Neuronal stem cell (in vitro differentiated cells): ENCODE data around the gene SRPRA.
A peak's percentile ranks its signal among the peaks of the same experiment; 100 is the strongest.

ENCODE experiments used
- DNase-seq: peaks from one replicate; pipeline ENCODE4 v3.0.0-alpha.2; 2013; ENCODE audit warnings: low spot score
- H2AFZ ChIP-seq: one replicate; pipeline ENCODE4 v1.6.1; 2013; ENCODE audit warnings: mild to moderate bottlenecking, low read length, inconsistent platforms
- H2AK5ac ChIP-seq: 2 replicates; pipeline ENCODE4 v1.6.1; 2013; ENCODE audit warnings: low read depth, mild to moderate bottlenecking, inconsistent platforms, low read length, moderate library complexity, mixed read lengths
- H2BK120ac ChIP-seq: 2 replicates; pipeline ENCODE4 v1.6.1; 2013; ENCODE audit warnings: low read depth, mild to moderate bottlenecking, inconsistent platforms, low read length, moderate library complexity, mixed read lengths
- H2BK12ac ChIP-seq: one replicate; pipeline ENCODE4 v1.6.1; 2013; ENCODE audit warnings: low read length, inconsistent platforms
- H2BK15ac ChIP-seq: 2 replicates; pipeline ENCODE4 v1.6.1; 2013; ENCODE audit warnings: mild to moderate bottlenecking, low read length, inconsistent platforms, mixed read lengths
- H2BK5ac ChIP-seq: one replicate; pipeline ENCODE4 v1.6.1; 2013; ENCODE audit warnings: inconsistent platforms, mild to moderate bottlenecking, low read length, moderate library complexity
- H3K14ac ChIP-seq: one replicate; pipeline ENCODE4 v1.6.1; 2013; ENCODE audit warnings: low read length, inconsistent platforms
- H3K18ac ChIP-seq: 2 replicates; pipeline ENCODE4 v1.6.1; 2013; ENCODE audit warnings: low read length, inconsistent platforms
- H3K23ac ChIP-seq: 2 replicates; pipeline ENCODE4 v1.6.1; 2013; ENCODE audit warnings: low read depth, mild to moderate bottlenecking, mixed read lengths, low read length, inconsistent platforms; ENCODE audit not compliant: poor library complexity
- H3K27ac ChIP-seq: replicated peaks from 3 replicates; pipeline ENCODE4 v1.5.1; 2013; ENCODE audit warnings: low read length, inconsistent platforms
- H3K27me3 ChIP-seq, 3 experiments: 2 replicates each; pipeline ENCODE4 v1.6.1; 2013; ENCODE audit warnings: low read length in 3 of 3, mild to moderate bottlenecking in 2 of 3, inconsistent platforms in 1 of 3, low read depth in 1 of 3, mixed read lengths in 1 of 3, moderate library complexity in 1 of 3; ENCODE audit not compliant: control insufficient read depth in 3 of 3, insufficient read depth in 3 of 3
- H3K36me3 ChIP-seq, 2 donors: replicated peaks in 1 of 2; 2 replicates each; pipeline ENCODE4 v1.6.1; 2013; ENCODE audit warnings: low read length in 2 of 2; ENCODE audit not compliant: control insufficient read depth in 2 of 2, insufficient read depth in 2 of 2
- H3K4ac ChIP-seq: 2 replicates; pipeline ENCODE4 v1.6.1; 2013; ENCODE audit warnings: inconsistent platforms, mild to moderate bottlenecking, low read length, moderate library complexity
- H3K4me1 ChIP-seq, 2 donors: 1 replicate in 1 of 2; 2 replicates in 1 of 2; pipeline ENCODE4 v1.6.1; 2013; ENCODE audit warnings: low read length in 2 of 2, low read depth in 1 of 2; ENCODE audit not compliant: control insufficient read depth in 2 of 2, insufficient read depth in 1 of 2
- H3K4me2 ChIP-seq: one replicate; pipeline ENCODE4 v1.6.1; 2013; ENCODE audit warnings: mild to moderate bottlenecking, low read length, inconsistent platforms; ENCODE audit not compliant: insufficient read depth, poor library complexity, severe bottlenecking
- H3K4me3 ChIP-seq, 2 donors: 2 replicates each; pipeline ENCODE4 v1.5.1; 2013; ENCODE audit warnings: low read length in 2 of 2, mild to moderate bottlenecking in 2 of 2, inconsistent platforms in 1 of 2, moderate library complexity in 1 of 2
- H3K79me1 ChIP-seq: one replicate; pipeline ENCODE4 v1.6.1; 2013; ENCODE audit warnings: low read depth, mild to moderate bottlenecking, inconsistent platforms, low read length, moderate library complexity
- H3K9ac ChIP-seq: one replicate; pipeline ENCODE4 v1.6.1; 2013; ENCODE audit warnings: mild to moderate bottlenecking, low read depth, low read length, inconsistent platforms; ENCODE audit not compliant: poor library complexity
- H3K9me3 ChIP-seq, 2 donors: replicated peaks in 1 of 2; 2 replicates each; pipeline versions ENCODE3 to v1.6.1; 2013; ENCODE audit warnings: low read length in 2 of 2, mild to moderate bottlenecking in 2 of 2, inconsistent platforms in 1 of 2, low read depth in 1 of 2, mixed read lengths in 1 of 2, moderate library complexity in 1 of 2; ENCODE audit not compliant: control insufficient read depth in 2 of 2, insufficient read depth in 1 of 2
- H4K8ac ChIP-seq: one replicate; pipeline ENCODE4 v1.6.1; 2013; ENCODE audit warnings: low read depth, mild to moderate bottlenecking, inconsistent platforms, low read length, moderate library complexity
- H4K91ac ChIP-seq: one replicate; pipeline ENCODE4 v1.6.1; 2013; ENCODE audit warnings: low read length, low read depth, mild to moderate bottlenecking, inconsistent platforms; ENCODE audit not compliant: poor library complexity
- WGBS, 2 donors: extraction: QIAGEN DNeasy Blood & Tissue Kit; methylation state at CpG; one replicate each; pipeline ENCODE4 v1.1.7; 2013; ENCODE audit warnings: missing lambda C conversion rate in 2 of 2, mixed read lengths in 1 of 2; ENCODE audit not compliant: insufficient read length in 2 of 2, insufficient replicate concordance in 1 of 2; ENCODE audit errors: extremely low coverage in 2 of 2; 5-methylcytosine and 5-hydroxymethylcytosine counted together

Gene SRPRA

DNA sequence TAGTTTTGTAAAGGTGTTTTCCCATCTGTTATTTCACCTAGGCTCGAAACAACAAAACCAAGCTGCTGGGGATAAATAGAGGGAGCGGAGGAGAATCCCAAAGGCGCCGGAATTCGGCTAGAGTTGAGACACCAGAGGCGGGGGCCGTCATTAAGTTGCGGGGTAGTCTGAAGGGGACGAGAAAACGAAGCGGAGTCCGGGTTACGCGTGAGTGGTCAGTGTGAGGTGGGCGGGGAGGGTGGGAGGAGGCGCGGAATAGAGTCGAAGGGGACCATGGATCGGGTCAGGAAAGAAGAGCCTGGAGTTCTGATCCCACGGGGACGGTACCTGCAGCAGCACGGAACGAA is 361 bp downstream of the SRPRA start:
- peaks cover 8 to 15% of the 10 kb centered on the region in 2 donors for H3K4me1 ChIP-seq
- H3K36me3 ChIP-seq = peaks cover 47 to 67% of the 10 kb centered on the region in 2 donors
- peak overlapping the region; percentile 89 to 97 for H3K4me3 ChIP-seq
- H3K27me3 ChIP-seq = no peaks in the 10 kb centered on the region
- H3K79me1 ChIP-seq = no peaks in the 10 kb centered on the region
- no peak overlapping the region for H3K4ac ChIP-seq
- no peak overlapping the region for H2BK12ac ChIP-seq
- peak overlapping the region; percentile 97 for H3K9ac ChIP-seq
- H2BK5ac ChIP-seq = no peak overlapping the region
- no peak overlapping the region for H2BK15ac ChIP-seq
- WGBS, 2 donors = no CpG with 5 or more reads among the region's 23 CpGs
- DNase-seq = no peak
- H4K8ac ChIP-seq = no peak overlapping the region
- H3K4me2 ChIP-seq = peak overlapping the region; percentile 56
- peak overlapping the region; percentile 92 for H3K14ac ChIP-seq
- peak overlapping the region; percentile 77 for H3K27ac ChIP-seq
- no peaks in the 10 kb centered on the region for H3K9me3 ChIP-seq
- no peak overlapping the region for H2BK120ac ChIP-seq
- peak overlapping the region; percentile 86 for H2AFZ ChIP-seq
- peak overlapping the region; percentile 66 for H3K23ac ChIP-seq
- no peak overlapping the region for H4K91ac ChIP-seq
- H2AK5ac ChIP-seq = no peak overlapping the region
- peak overlapping the region; percentile 97 for H3K18ac ChIP-seq

DNA sequence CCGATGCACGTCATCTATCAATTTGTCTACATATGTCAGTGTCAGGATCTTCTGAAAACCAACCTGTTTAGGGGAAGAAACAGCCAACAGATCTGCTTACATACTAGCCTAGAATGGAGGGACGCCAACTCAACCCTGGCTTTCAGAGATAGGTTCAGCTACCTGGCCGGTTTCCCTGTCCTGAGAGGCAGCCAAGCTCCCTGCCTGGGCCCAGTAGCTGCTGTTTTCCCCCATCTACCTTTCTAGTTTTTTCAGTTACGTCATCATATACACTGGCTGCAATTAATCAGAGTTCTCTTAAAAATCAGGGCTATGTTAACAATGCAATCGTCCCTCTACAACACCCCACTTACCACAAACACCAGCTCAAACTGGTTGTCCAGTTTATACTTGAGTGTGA is 1.0 kb downstream of the SRPRA start:
- H3K4ac ChIP-seq = no peak overlapping the region
- no peak overlapping the region for H2BK15ac ChIP-seq
- no peak overlapping the region for H3K27ac ChIP-seq

DNA sequence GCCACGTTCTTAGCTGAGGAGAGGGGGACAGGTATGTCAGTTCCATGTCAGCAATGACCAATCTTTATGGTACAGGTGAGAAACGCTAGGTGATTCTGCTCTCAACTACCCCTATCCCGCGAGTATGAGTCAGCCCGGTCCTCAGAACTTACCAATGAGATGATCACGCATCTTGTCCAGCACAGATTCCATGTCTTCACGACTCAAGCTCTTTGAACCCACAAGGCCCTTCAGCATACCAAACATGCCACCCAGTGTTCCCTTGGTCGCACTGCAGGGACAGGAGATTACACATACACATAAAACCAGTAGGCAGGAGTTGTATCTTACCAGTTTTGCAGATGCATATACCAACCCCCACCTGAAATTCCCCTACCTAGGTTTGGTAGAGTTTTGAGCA is 2.9 kb downstream of the SRPRA start:
- Histone ChIP-seq H3K36me3 (peaks cover 49 to 71% of the 10 kb centered on the region in 2 donors), H2AK5ac (no peak overlapping the region), H3K23ac (no peak overlapping the region)

More for the DNA sequence above, 1.0 kb downstream of the SRPRA start:
- Histone ChIP-seq H2BK12ac (no peak overlapping the region), H3K79me1 (no peaks in the 10 kb centered on the region), H2AFZ (no peak overlapping the region), H3K36me3 (peaks cover 48 to 67% of the 10 kb centered on the region in 2 donors), H3K9me3 (no peaks in the 10 kb centered on the region), H4K91ac (no peak overlapping the region), H2BK5ac (no peak overlapping the region), H3K18ac (no peak overlapping the region), H2BK120ac (no peak overlapping the region), H2AK5ac (no peak overlapping the region), H3K23ac (no peak overlapping the region), H3K14ac (no peak overlapping the region), H3K27me3 (no peaks in the 10 kb centered on the region), H4K8ac (no peak overlapping the region), H3K4me1 (peaks cover 8 to 15% of the 10 kb centered on the region in 2 donors), H3K9ac (no peak overlapping the region), H3K4me3 (peak overlapping the region; percentile 89 to 97), H3K4me2 (peak overlapping the region; percentile 56)
- no CpG with 5 or more reads among the region's 6 CpGs for WGBS, 2 donors
- DNase-seq = no peak

DNA sequence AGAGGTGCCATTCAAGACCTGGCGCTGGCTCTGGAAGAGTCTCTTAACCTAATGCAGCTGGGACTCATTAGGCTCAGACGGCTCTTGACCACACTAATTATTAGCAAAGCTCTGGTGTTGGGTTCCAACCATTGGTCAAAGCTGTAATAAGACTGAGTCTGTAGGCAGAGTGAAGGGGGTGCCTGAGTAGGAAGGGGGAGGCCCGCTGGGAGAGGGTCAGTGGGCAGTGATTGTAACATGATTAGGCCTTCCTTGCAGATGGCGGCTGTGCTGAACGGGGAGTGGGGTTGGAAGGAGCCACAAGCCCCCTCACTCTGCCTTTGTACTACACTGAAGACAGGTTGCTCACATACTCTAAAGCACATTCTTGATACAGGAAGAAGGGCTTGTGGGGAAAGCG is 5.2 kb downstream of the SRPRA start:
- Histone ChIP-seq H3K79me1 (no peaks in the 10 kb centered on the region), H2AK5ac (no peak overlapping the region), H2AFZ (no peak overlapping the region), H3K36me3 (peaks cover 49 to 88% of the 10 kb centered on the region in 2 donors), H4K8ac (no peak overlapping the region), H3K4me3 (no peak overlapping the region), H2BK120ac (no peak overlapping the region), H3K27me3 (no peaks in the 10 kb centered on the region), H3K23ac (no peak overlapping the region), H2BK12ac (no peak overlapping the region), H3K4ac (no peak overlapping the region), H3K4me2 (no peak overlapping the region), H3K14ac (no peak overlapping the region), H3K18ac (no peak overlapping the region), H4K91ac (no peak overlapping the region), H3K27ac (no peak overlapping the region), H2BK15ac (no peak overlapping the region), H3K9me3 (no peaks in the 10 kb centered on the region), H3K9ac (no peak overlapping the region), H2BK5ac (peak overlapping the region; percentile 27), H3K4me1 (peaks cover 4 to 7% of the 10 kb centered on the region in 2 donors)
- no peak for DNase-seq
- no CpG with 5 or more reads among the region's 6 CpGs for WGBS, 2 donors

More for the DNA sequence above, 2.9 kb downstream of the SRPRA start:
- no peak overlapping the region for H3K4ac ChIP-seq
- H3K79me1 ChIP-seq = no peaks in the 10 kb centered on the region
- H2AFZ ChIP-seq = no peak overlapping the region
- no peak overlapping the region for H3K18ac ChIP-seq
- H2BK120ac ChIP-seq = no peak overlapping the region
- no peak overlapping the region for H4K8ac ChIP-seq
- peaks cover 8 to 15% of the 10 kb centered on the region in 2 donors for H3K4me1 ChIP-seq
- H3K14ac ChIP-seq = no peak overlapping the region
- no peak overlapping the region for H2BK12ac ChIP-seq
- DNase-seq = no peak
- H3K4me3 ChIP-seq = no peak overlapping the region
- H2BK15ac ChIP-seq = no peak overlapping the region
- no peaks in the 10 kb centered on the region for H3K9me3 ChIP-seq
- H2BK5ac ChIP-seq = no peak overlapping the region
- no peak overlapping the region for H3K4me2 ChIP-seq
- no peak overlapping the region for H3K27ac ChIP-seq
- no CpG with 5 or more reads among the region's 8 CpGs for WGBS, 2 donors
- H4K91ac ChIP-seq = no peak overlapping the region
- H3K9ac ChIP-seq = no peak overlapping the region
- H3K27me3 ChIP-seq = no peaks in the 10 kb centered on the region
